GM18951 (cell line): ENCODE data around the gene PEX5L.

Experiments used
- POLR2A ChIP-seq: IDR thresholded peaks from 4 replicates; pipeline ENCODE4 v1.6.1; 2011; ENCODE audit warnings: mild to moderate bottlenecking; ENCODE audit not compliant: insufficient read length, insufficient read depth; ENCODE audit errors: extremely low read depth
- in situ Hi-C: fragments of 300-500 bp; cut with MboI; formaldehyde crosslinking; loops from one replicate; pipeline ENCODE4 v1.12.0; 2022; ENCODE audit warnings: low sequenced_read_pairs, mixed read lengths, inconsistent platforms; ENCODE audit not compliant: unreplicated experiment

Gene PEX5L

GRCh38 chr3:179957264-179957845 is 79.4 kb downstream of the PEX5L start:
- TF ChIP-seq POLR2A = no peak
- in situ Hi-C loops = no loop called here

- no peak for TF ChIP-seq POLR2A
Observed at GRCh38 chr3:179956416-179956830, 80.3 kb downstream of the PEX5L start.

GRCh38 chr3:179955809-179956208 is 80.9 kb downstream of the PEX5L start:
- no peak for TF ChIP-seq POLR2A
- in situ Hi-C loops = no loop called here

More at GRCh38 chr3:179956416-179956830, 80.3 kb downstream of the PEX5L start:
- in situ Hi-C loops = no loop called here

GRCh38 chr3:179955286-179955685 is 81.5 kb downstream of the PEX5L start:
- in situ Hi-C loops = no loop called here
- no peak for TF ChIP-seq POLR2A

- in situ Hi-C loops = no loop called here
- TF ChIP-seq POLR2A = no peak
Observed at GRCh38 chr3:179953993-179954870, 82.5 kb downstream of the PEX5L start.

- in situ Hi-C loops = no loop called here
- no peak for TF ChIP-seq POLR2A
Observed at GRCh38 chr3:179950840-179951239, 85.9 kb downstream of the PEX5L start.

- in situ Hi-C loops = loop anchor here (25.0 kb wide), 1 partner anchor 637 kb away; no protein-coding TSS in a partner anchor
- TF ChIP-seq POLR2A = no peak
Observed at GRCh38 chr3:179949869-179950268, 86.9 kb downstream of the PEX5L start.

GRCh38 chr3:179949412-179949811 is 87.3 kb downstream of the PEX5L start:
- in situ Hi-C loops = loop anchor here (25.0 kb wide), 1 partner anchor 638 kb away; no protein-coding TSS in a partner anchor
- no peak for TF ChIP-seq POLR2A

- in situ Hi-C loops = loop anchor here (25.0 kb wide), 1 partner anchor 639 kb away; no protein-coding TSS in a partner anchor
- no peak for TF ChIP-seq POLR2A
Observed at GRCh38 chr3:179948740-179949139, 88.0 kb downstream of the PEX5L start.

GRCh38 chr3:179945569-179945968 is 91.2 kb downstream of the PEX5L start:
- no peak for TF ChIP-seq POLR2A
- in situ Hi-C loops = loop anchor here (25.0 kb wide), 1 partner anchor 642 kb away; no protein-coding TSS in a partner anchor

GRCh38 chr3:179943117-179943880 is 93.4 kb downstream of the PEX5L start:
- in situ Hi-C loops = loop anchor here (25.0 kb wide), 1 partner anchor 644 kb away; no protein-coding TSS in a partner anchor
- no peak for TF ChIP-seq POLR2A

GRCh38 chr3:179942553-179943075 is 94.1 kb downstream of the PEX5L start:
- in situ Hi-C loops = loop anchor here (25.0 kb wide), 1 partner anchor 645 kb away; no protein-coding TSS in a partner anchor
- no peak for TF ChIP-seq POLR2A
